Measurements from ENCODE around the gene PPP1R36. TPM values are rescaled to one million over a fixed set of nuclear protein-coding genes. Genes with fewer than 3 reads are reported as not detected.
"Not testable (repeated sequence)": the region's sequence is repeated elsewhere in the genome, so short reads cannot be mapped to it uniquely, and the experiment has no call there.

The PPP1R36 gene
- polyA plus RNA-seq, 4 donors: 0.87 to 1.3 (median 1.2) TPM

- no peak for DNase-seq (ENCODE audit: low read depth in 4 of 4, low spot score in 2 of 4)
Observed at GRCh38 chr14:64610049-64610746, 60.4 kb downstream of the PPP1R36 start.

- peak in 1 of 4 donors; percentile 15 for DNase-seq (ENCODE audit: low read depth in 4 of 4, low spot score in 2 of 4)
Observed at GRCh38 chr14:64611358-64612020, 61.7 kb downstream of the PPP1R36 start.

DNA sequence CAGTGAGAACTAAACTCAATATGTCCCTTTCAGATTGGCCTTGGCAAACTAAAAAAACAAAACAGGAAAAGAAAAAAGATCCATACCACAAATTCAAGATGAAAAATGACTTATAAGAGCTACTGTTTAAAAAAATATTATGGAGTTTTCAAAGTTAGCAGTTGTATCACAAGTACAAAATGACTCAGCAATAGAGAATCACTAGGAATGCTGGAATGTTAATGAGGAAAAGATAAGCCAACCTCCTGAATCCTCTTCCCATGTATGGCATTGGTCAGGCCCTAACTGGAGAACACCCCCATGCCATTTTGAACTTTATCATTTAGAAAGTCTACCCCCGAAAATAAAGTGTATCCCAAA is 62.2 kb downstream of the PPP1R36 start:
- DNase-seq (ENCODE audit: low read depth in 4 of 4, low spot score in 2 of 4): no peak

- no peak for DNase-seq (ENCODE audit: low read depth in 4 of 4, low spot score in 2 of 4)
Observed at GRCh38 chr14:64612971-64613666, 63.4 kb downstream of the PPP1R36 start.

- no peak for DNase-seq (ENCODE audit: low read depth in 4 of 4, low spot score in 2 of 4)
Observed at GRCh38 chr14:64614166-64614565, 64.4 kb downstream of the PPP1R36 start.

DNA sequence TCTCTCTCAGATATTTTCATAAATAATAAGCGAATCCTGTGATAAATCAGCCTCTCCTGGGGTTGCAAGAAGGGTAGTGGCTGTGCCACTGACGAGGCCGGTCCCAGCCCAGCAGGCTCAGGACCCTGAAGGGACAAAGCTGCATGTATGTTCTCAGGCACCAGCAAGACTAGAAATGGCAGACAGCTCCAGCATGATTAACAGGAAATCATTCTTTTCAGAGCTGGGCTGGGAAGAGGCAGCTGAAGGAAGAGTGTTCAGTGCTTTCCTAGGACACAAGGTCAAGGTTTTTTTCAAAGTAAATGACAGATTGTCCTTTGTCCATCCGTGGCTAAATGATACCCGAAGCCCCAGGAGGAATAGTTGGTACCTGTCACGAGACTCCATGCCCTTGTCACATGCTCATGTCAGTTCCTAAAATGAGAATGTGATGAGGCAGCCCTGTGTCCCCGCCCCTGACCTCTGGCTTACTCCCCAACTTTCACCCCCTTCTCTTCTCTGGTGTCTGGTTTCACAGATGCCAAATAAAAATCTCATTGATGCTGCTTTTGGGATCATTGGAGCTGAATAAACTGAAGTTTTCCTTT is 65.1 kb downstream of the PPP1R36 start:
- DNase-seq (ENCODE audit: low read depth in 4 of 4, low spot score in 2 of 4): no peak

DNA sequence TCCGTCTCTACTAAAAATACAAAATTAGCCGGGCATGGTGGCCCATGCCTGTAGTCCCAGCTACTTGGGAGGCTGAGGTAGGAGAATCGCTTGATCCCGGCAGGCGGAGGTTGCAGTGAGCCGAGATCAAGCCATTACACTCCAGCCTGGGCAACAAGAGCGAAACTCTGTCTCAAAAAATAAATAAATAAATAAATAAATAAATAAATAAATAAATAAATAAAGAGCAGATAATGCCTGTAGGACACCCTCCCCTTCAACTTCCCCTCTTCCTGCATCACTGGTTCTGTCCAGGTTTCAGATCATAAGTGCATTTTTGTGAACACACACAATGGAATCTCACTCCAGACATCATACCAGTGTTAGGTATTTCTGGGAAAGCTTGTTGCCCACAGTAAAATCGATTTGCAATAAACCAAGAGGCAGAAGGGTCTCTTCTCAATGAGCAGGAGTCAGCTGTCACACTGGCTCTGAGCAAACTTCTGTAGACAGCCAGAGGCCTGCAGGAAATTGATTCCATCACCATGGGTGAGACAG is 68.2 kb downstream of the PPP1R36 start:
- not testable (repeated sequence) for DNase-seq (ENCODE audit: low read depth in 4 of 4, low spot score in 2 of 4)

DNA sequence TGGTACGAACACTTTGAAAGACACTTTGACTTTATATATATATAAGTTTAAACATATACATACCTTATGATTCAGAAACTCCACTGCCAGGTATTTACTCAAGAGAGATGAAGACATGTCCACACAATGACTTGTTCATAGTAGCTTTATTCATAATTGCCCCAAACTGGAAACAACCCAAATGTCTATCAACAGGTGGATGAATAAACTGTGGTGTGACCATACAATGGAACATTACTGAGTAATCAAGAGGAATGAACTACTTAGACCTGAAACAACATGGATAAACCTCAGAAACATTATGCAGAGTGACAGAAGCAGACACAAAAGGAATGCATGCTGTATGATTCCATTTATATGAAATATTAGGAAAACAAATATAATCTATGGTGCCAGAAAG is 71.1 kb downstream of the PPP1R36 start:
- DNase-seq (ENCODE audit: low read depth in 4 of 4, low spot score in 2 of 4): no peak

DNA sequence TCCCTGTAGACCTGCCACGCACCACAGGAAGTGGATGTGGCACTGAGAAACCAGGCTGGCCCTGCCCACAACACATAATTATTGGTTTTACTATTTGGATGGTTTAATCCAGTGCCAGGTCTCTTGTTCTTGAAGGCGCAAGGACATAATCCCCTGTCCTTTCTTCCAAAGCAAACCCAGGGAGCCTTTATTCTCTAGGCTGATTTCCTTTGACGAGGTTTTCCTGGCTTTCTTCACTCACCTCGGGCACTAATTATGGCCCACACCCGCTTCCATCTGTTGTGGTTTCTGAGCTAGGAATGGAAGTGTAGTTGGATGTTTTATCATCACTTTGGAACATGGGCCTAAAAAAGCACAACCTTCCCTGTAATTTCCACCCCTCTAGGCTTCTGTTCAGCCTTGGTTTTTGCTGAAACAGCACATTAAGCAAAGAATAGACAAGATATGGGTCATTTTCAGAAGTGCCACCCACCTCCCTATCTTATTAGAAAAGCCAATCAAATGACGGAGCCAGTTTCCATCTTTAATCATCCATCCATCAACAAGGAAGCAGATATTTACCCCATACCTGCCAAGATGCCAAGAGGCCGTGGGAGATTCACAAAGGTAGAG is 73.9 kb downstream of the PPP1R36 start:
- DNase-seq (ENCODE audit: low read depth in 4 of 4, low spot score in 2 of 4): no peak

DNA sequence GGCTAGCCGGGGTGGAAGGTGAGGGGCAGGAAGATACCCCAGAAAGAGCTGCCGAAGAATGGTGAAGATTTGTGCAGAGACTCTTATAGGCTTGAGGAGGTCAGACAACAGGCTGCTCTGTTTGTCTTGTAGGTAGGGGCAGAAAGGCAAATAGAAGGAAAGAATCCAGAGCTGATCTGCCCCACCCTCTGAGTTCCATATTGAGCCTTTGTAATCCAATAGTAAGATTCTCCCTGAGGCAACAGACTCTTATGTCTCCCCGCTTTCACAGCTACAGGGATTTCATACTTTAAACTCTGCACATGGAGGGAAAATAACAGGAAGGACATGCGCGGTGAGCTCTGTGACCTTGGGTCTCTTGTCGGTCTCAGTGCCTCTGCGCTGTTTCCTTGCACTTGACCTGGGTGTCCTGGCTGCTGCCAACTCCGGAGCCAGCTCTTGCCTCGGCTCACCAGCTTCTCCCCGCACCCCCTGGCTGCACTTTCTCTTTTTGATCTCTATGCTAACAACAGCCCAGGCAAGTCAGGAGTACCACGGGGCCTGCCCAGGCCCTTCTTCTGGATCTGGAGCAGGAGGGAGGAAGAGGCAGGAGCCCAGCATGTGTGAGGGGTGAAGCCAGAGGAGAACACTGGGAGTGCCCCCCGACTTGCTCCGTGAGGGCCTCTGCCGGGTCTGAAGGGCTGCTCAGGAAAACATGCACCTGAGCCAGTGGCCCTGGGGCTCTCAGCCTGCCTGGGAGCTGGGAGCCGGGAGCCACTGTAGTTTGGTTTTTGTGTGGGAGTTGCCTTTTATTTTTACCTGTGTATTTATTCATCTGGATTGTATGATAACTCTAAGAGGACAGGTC is 75.8 kb downstream of the PPP1R36 start:
- DNase-seq (ENCODE audit: low read depth in 4 of 4, low spot score in 2 of 4): no peak

DNA sequence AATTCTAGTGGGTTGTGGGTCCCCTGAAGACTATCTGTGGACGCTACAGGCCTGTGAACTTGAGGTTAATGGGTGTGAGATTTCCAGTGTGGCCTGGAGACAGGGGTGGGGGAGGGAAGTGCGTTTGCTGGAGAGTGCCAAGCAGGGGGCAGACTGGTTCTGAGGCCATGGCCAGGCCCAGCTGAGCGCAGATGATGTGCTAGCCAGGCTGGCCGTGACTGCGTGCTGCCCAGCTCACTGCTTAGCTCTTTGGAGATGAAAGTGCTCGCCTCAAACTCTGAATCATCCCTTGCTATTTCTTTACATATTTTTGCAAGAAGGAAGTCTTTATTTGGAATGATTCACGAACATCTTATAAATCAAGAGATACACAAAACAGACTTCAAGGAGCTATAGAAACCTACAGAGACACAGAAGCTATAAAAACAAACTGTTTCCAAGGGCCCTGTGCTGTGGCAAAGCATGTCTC is 79.2 kb downstream of the PPP1R36 start:
- DNase-seq (ENCODE audit: low read depth in 4 of 4, low spot score in 2 of 4): no peak

DNA sequence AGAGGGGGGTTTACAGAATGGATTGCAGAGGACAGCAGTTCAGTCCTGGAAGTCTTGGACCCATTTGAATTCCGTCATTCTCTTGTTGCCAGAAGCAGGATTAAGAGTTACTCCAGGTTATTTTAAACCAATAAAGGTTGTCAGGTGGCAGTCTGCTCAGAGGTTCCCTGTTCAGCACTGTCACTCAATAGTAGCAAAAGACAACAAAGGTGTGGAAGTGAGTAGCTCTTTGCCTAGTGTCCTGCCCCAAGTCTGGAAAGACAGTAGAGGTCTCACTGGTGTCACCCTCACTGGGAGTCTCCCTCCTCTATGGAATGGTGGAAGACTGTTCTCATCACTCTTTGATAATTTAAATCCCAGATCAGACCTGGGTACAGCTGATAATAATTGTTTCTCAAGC is 81.0 kb downstream of the PPP1R36 start:
- DNase-seq (ENCODE audit: low read depth in 4 of 4, low spot score in 2 of 4): no peak

GRCh38 chr14:64631222-64631621 is 81.5 kb downstream of the PPP1R36 start:
- DNase-seq (ENCODE audit: low read depth in 4 of 4, low spot score in 2 of 4): not testable (repeated sequence)

DNA sequence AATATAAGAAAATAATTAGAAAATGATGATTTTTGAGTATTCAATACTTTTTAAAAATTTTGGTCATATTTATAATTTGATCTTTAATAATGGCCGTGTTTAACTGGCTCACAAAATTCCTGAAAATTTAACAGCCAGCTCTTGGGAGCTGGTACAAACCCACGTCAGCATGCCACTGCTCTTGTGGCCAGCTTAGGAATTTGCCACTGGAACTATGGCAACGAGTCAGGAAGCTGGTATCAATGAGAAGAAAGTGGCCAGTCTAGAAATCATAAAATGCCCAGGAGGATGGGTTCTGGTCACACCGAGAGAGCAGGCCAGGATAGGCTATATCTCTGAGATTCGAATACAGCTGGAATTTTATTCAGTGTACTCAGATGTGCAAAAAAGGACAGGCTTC is 82.3 kb downstream of the PPP1R36 start:
- no peak for DNase-seq (ENCODE audit: low read depth in 4 of 4, low spot score in 2 of 4)

DNA sequence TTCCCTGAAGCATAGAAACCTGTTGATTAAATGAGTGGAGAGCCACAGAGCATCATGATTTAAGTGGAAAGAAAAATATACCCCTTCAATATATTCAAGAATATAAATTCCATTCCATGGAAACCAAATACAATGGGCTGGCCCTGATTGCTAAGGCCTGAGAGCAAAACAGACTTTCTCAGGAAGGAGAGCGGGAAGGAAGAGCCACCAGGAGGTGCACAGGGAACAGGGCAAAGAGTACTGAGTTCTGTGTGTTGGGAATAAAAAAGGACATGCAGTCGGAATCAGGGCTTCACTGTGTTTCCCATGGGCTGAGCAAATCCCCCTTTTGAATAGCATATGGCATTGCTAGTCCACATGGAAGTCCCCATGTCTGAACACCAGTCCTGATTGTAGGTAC is 84.8 kb downstream of the PPP1R36 start:
- DNase-seq (ENCODE audit: low read depth in 4 of 4, low spot score in 2 of 4): no peak

GRCh38 chr14:64636208-64636979 is 86.6 kb downstream of the PPP1R36 start:
- peak in 1 of 4 donors; percentile 56 for DNase-seq (ENCODE audit: low read depth in 4 of 4, low spot score in 2 of 4)

DNA sequence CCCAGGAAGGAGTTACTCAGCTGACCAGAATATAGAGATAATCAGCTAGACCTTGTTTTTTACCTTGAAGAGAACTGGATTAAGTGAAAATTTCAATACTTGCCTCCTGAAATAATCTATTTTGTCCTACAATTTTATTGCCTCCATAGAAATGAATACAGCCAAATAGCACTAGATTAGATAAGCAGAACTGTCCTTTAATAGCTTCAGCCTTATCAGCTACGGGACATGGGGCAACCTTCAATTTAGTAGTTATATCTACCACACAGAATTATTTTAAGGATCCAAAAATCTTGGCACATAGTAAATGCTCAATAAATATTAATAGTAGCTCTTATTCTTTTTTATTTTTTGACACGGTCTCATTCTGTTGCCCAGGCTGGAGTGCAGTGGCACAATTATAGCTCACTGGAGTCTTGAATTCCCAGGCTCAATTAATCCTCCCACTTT is 87.2 kb downstream of the PPP1R36 start:
- DNase-seq (ENCODE audit: low read depth in 4 of 4, low spot score in 2 of 4): no peak

GRCh38 chr14:64637735-64638473 is 88.1 kb downstream of the PPP1R36 start:
- DNase-seq (ENCODE audit: low read depth in 4 of 4, low spot score in 2 of 4): no peak
